ENCODE data around the gene HS3ST1. TPM values are rescaled to one million over a fixed set of nuclear protein-coding genes. Genes with fewer than 3 reads are reported as not detected.

The HS3ST1 gene
- total and polyA plus RNA-seq, 5 donors from 2014 or later: 0.08 TPM; not detected in 4

DNA sequence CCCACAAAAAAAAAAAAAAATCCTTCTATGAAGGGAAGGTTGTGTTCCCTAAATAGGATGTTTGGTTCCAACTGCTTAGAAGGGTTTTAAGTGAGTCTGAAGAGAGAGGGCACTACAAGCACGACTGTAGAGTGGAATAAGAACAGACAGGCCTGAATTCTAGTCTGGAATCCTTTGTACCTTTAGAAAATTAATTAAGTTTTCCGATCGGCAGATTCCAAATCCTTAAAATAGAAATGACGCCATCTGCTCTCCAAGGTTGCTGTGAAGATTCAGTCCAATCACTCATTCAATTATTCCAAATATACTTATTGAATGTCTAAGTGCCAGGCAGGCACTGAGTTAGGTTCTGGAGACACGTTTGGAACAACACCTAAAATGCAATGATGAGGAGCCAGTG is 3.8 kb downstream of the HS3ST1 start:
- H3K27me3 ChIP-seq (ENCODE audit: control insufficient read depth, insufficient read depth, low read length): no peaks in the 10 kb centered on the region
- H3K27ac ChIP-seq (ENCODE audit: insufficient read depth, low read length, poor library complexity, severe bottlenecking): no peak overlapping the region
- DNase-seq (no peak), ATAC-seq (ENCODE audit: low read depth in 2 of 2) (no peak)
- Mint-ChIP-seq H3K36me3 (no peaks in the 10 kb centered on the region), H3K27ac (no peak overlapping the region), H3K9me3 (no peaks in the 10 kb centered on the region), H3K4me3 (no peak overlapping the region), H3K27me3 (peaks cover 36% of the 10 kb centered on the region), H3K4me1 (peaks cover 0 to 18% (median 7%) of the 10 kb centered on the region in 4 donors)
- H3K4me3 ChIP-seq (ENCODE audit: low read depth, low read length): no peak overlapping the region
- no peaks in the 10 kb centered on the region for H3K36me3 ChIP-seq (ENCODE audit: control insufficient read depth, insufficient read depth, low read length)
- H3K9me3 ChIP-seq (ENCODE audit: control insufficient read depth in 2 of 2, low read length in 2 of 2): no peaks in the 10 kb centered on the region
- H3K4me1 ChIP-seq (ENCODE audit: control insufficient read depth, insufficient read depth, low read length, poor library complexity, severe bottlenecking): peaks cover 20% of the 10 kb centered on the region

DNA sequence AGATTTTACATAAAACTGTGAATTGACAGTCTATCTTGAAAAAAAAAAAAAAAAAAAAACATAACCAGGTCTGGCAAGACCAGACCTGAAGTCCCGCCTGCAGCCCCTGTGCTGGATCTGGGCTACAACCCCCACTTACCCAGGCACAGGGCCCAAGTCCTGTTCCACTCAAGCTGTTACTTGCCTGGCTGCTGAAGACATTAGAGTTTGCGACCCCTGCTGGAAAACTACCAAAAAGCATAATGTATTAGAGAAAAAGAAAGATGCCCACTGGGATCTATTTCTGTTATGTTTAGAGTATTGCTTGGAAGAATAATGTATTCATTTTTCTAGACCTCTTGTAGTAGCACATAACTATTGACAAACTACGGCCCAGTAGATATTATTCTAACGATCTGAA is 4.7 kb downstream of the HS3ST1 start:
- H3K27me3 ChIP-seq (ENCODE audit: control insufficient read depth, insufficient read depth, low read length): no peaks in the 10 kb centered on the region
- H3K27me3 Mint-ChIP-seq: peaks cover 28% of the 10 kb centered on the region
- DNase-seq: peak in 2 of 3 donors; percentile 18 to 50

GRCh38 chr4:11423465-11423864 is 5.2 kb downstream of the HS3ST1 start:
- Mint-ChIP-seq H3K4me3 (no peak overlapping the region), H3K4me1 (peaks cover 0 to 16% (median 7%) of the 10 kb centered on the region in 4 donors), H3K27me3 (peaks cover 25% of the 10 kb centered on the region), H3K27ac (peak overlapping the region in 1 of 3 donors; percentile 7), H3K36me3 (no peaks in the 10 kb centered on the region), H3K9me3 (no peaks in the 10 kb centered on the region)
- Histone ChIP-seq H3K4me3 (ENCODE audit: low read depth, low read length) (no peak overlapping the region), H3K9me3 (ENCODE audit: control insufficient read depth in 2 of 2, low read length in 2 of 2) (no peaks in the 10 kb centered on the region), H3K36me3 (ENCODE audit: control insufficient read depth, insufficient read depth, low read length) (no peaks in the 10 kb centered on the region), H3K27me3 (ENCODE audit: control insufficient read depth, insufficient read depth, low read length) (no peaks in the 10 kb centered on the region), H3K4me1 (ENCODE audit: control insufficient read depth, insufficient read depth, low read length, poor library complexity, severe bottlenecking) (peaks cover 12% of the 10 kb centered on the region), H3K27ac (ENCODE audit: insufficient read depth, low read length, poor library complexity, severe bottlenecking) (no peak overlapping the region)
- ATAC-seq (ENCODE audit: low read depth in 2 of 2) (no peak), DNase-seq (no peak)

More for the DNA sequence above, 4.7 kb downstream of the HS3ST1 start:
- peaks cover 0 to 16% (median 7%) of the 10 kb centered on the region in 4 donors for H3K4me1 Mint-ChIP-seq
- H3K4me3 Mint-ChIP-seq: no peak overlapping the region
- no peaks in the 10 kb centered on the region for H3K9me3 Mint-ChIP-seq
- H3K27ac Mint-ChIP-seq: no peak overlapping the region
- ATAC-seq (ENCODE audit: low read depth in 2 of 2): no peak
- no peak overlapping the region for H3K27ac ChIP-seq (ENCODE audit: insufficient read depth, low read length, poor library complexity, severe bottlenecking)
- no peaks in the 10 kb centered on the region for H3K9me3 ChIP-seq (ENCODE audit: control insufficient read depth in 2 of 2, low read length in 2 of 2)
- peaks cover 17% of the 10 kb centered on the region for H3K4me1 ChIP-seq (ENCODE audit: control insufficient read depth, insufficient read depth, low read length, poor library complexity, severe bottlenecking)
- no peaks in the 10 kb centered on the region for H3K36me3 Mint-ChIP-seq
- no peak overlapping the region for H3K4me3 ChIP-seq (ENCODE audit: low read depth, low read length)
- H3K36me3 ChIP-seq (ENCODE audit: control insufficient read depth, insufficient read depth, low read length): no peaks in the 10 kb centered on the region

DNA sequence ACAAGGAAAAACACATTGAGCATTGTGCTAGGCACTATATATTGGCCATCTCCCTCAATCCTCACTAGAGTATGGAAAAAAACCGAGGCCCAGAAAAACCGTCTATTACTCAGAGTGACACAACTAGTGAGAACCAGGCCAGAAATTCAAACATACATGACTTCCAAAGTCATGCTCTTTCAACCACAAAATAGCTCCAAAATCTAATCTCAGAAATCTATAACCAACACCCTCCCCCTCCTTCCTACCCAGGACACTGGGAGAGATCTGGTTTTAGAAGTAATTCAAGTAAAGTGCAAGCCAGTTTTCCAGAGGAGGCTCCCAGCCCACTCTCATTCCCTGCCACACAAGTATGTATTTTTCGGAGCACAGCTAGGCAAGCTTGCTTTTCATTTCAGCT is 7.6 kb downstream of the HS3ST1 start:
- Histone ChIP-seq H3K27me3 (ENCODE audit: control insufficient read depth, insufficient read depth, low read length) (no peaks in the 10 kb centered on the region), H3K27ac (ENCODE audit: insufficient read depth, low read length, poor library complexity, severe bottlenecking) (no peak overlapping the region), H3K4me3 (ENCODE audit: low read depth, low read length) (no peak overlapping the region), H3K4me1 (ENCODE audit: control insufficient read depth, insufficient read depth, low read length, poor library complexity, severe bottlenecking) (no peaks in the 10 kb centered on the region), H3K36me3 (ENCODE audit: control insufficient read depth, insufficient read depth, low read length) (no peaks in the 10 kb centered on the region), H3K9me3 (ENCODE audit: control insufficient read depth in 2 of 2, low read length in 2 of 2) (no peaks in the 10 kb centered on the region)
- no peaks in the 10 kb centered on the region for H3K9me3 Mint-ChIP-seq
- no peak for DNase-seq
- peaks cover 0 to 5% (median 0%) of the 10 kb centered on the region in 4 donors for H3K4me1 Mint-ChIP-seq
- H3K36me3 Mint-ChIP-seq: no peaks in the 10 kb centered on the region
- H3K27ac Mint-ChIP-seq: no peak overlapping the region
- H3K27me3 Mint-ChIP-seq: peaks cover 7% of the 10 kb centered on the region
- H3K4me3 Mint-ChIP-seq: no peak overlapping the region
- no peak for ATAC-seq (ENCODE audit: low read depth in 2 of 2)

DNA sequence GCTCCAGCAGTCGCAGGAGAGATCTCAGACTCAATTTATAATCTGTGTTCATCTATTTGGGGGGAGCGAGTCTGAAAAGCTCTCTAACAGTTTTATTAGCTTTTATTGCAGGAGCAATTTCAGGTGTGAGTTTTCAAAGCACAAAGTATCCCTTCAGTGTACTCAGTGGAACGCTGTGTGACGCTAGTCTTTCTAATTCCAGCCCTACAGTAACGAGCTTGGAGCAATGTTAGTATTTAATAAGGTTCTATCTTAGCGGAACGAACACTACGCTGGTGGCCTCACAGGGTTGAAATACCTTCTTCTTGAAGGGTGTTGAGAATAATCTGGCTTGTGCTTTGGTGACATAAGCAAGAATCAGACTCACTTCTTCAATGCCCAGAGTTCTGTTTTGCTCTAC is 8.4 kb downstream of the HS3ST1 start:
- no peak overlapping the region for H3K27ac Mint-ChIP-seq
- no peak overlapping the region for H3K4me3 ChIP-seq (ENCODE audit: low read depth, low read length)
- no peaks in the 10 kb centered on the region for H3K36me3 ChIP-seq (ENCODE audit: control insufficient read depth, insufficient read depth, low read length)
- H3K9me3 Mint-ChIP-seq: no peaks in the 10 kb centered on the region
- H3K36me3 Mint-ChIP-seq: no peaks in the 10 kb centered on the region
- H3K4me1 Mint-ChIP-seq: peaks cover 0 to under 1% (median 0%) of the 10 kb centered on the region in 4 donors
- H3K27ac ChIP-seq (ENCODE audit: insufficient read depth, low read length, poor library complexity, severe bottlenecking): no peak overlapping the region
- H3K4me3 Mint-ChIP-seq: no peak overlapping the region
- no peaks in the 10 kb centered on the region for H3K9me3 ChIP-seq (ENCODE audit: control insufficient read depth in 2 of 2, low read length in 2 of 2)
- DNase-seq (no peak), ATAC-seq (ENCODE audit: low read depth in 2 of 2) (no peak)
- H3K4me1 ChIP-seq (ENCODE audit: control insufficient read depth, insufficient read depth, low read length, poor library complexity, severe bottlenecking): no peaks in the 10 kb centered on the region
- H3K27me3 ChIP-seq (ENCODE audit: control insufficient read depth, insufficient read depth, low read length): no peaks in the 10 kb centered on the region
- H3K27me3 Mint-ChIP-seq: peaks cover 7% of the 10 kb centered on the region

DNA sequence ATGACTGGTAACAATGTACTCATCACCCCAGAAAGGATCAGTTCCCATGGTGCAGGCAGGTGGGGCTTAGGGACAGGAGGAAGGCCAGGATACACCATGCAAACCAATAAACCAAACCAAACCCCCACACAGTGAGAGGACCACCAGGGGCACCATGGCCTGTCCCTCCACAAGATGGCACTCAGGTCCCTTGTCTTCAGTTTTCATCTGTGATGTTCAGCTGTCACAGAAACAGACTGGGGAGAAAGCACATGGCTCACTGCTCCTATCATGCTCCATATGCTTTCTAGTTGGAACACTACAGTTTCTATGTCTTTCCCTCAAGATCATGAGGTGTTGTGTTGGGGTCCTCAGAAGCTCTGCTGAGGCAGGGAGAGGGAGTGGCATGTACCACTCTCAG is 10.1 kb downstream of the HS3ST1 start:
- peak in 1 of 3 donors; percentile 5 for DNase-seq
- no peak overlapping the region for H3K4me3 Mint-ChIP-seq
- no peak overlapping the region for H3K27ac ChIP-seq (ENCODE audit: insufficient read depth, low read length, poor library complexity, severe bottlenecking)
- H3K4me1 ChIP-seq (ENCODE audit: control insufficient read depth, insufficient read depth, low read length, poor library complexity, severe bottlenecking): no peaks in the 10 kb centered on the region
- no peaks in the 10 kb centered on the region for H3K4me1 Mint-ChIP-seq
- no peaks in the 10 kb centered on the region for H3K27me3 Mint-ChIP-seq
- H3K27me3 ChIP-seq (ENCODE audit: control insufficient read depth, insufficient read depth, low read length): no peaks in the 10 kb centered on the region
- ATAC-seq (ENCODE audit: low read depth in 2 of 2): peak in 1 of 2 donors; percentile 22
- H3K27ac Mint-ChIP-seq: no peak overlapping the region
- H3K4me3 ChIP-seq (ENCODE audit: low read depth, low read length): no peak overlapping the region
- no peaks in the 10 kb centered on the region for H3K9me3 ChIP-seq (ENCODE audit: control insufficient read depth in 2 of 2, low read length in 2 of 2)
- no peaks in the 10 kb centered on the region for H3K36me3 ChIP-seq (ENCODE audit: control insufficient read depth, insufficient read depth, low read length)
- H3K9me3 Mint-ChIP-seq: no peaks in the 10 kb centered on the region
- no peaks in the 10 kb centered on the region for H3K36me3 Mint-ChIP-seq

DNA sequence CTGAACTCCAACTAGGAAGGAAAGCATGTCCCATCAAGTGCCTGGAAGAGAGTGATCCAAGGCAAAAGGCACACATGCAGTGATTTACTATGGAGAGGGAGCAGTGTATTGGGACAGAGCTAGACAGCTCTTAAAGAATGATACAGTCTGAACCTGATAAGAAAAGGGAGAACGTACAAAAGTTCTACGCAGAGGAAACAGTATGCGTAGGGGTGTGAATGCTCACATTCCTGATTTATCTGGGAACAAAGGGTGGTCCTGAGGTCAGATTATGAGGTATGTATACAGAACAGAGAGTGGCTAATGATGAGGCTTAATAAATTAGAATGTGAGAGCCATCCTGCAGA is 12.0 kb downstream of the HS3ST1 start:
- ATAC-seq (ENCODE audit: low read depth in 2 of 2): no peak
- Histone ChIP-seq H3K9me3 (ENCODE audit: control insufficient read depth in 2 of 2, low read length in 2 of 2) (no peaks in the 10 kb centered on the region), H3K27me3 (ENCODE audit: control insufficient read depth, insufficient read depth, low read length) (no peaks in the 10 kb centered on the region), H3K27ac (ENCODE audit: insufficient read depth, low read length, poor library complexity, severe bottlenecking) (no peak overlapping the region), H3K4me1 (ENCODE audit: control insufficient read depth, insufficient read depth, low read length, poor library complexity, severe bottlenecking) (no peaks in the 10 kb centered on the region), H3K36me3 (ENCODE audit: control insufficient read depth, insufficient read depth, low read length) (no peaks in the 10 kb centered on the region), H3K4me3 (ENCODE audit: low read depth, low read length) (no peak overlapping the region)
- no peaks in the 10 kb centered on the region for H3K36me3 Mint-ChIP-seq
- H3K9me3 Mint-ChIP-seq: no peaks in the 10 kb centered on the region
- no peak overlapping the region for H3K4me3 Mint-ChIP-seq
- no peak for DNase-seq
- no peaks in the 10 kb centered on the region for H3K4me1 Mint-ChIP-seq
- H3K27me3 Mint-ChIP-seq: no peaks in the 10 kb centered on the region
- H3K27ac Mint-ChIP-seq: no peak overlapping the region

DNA sequence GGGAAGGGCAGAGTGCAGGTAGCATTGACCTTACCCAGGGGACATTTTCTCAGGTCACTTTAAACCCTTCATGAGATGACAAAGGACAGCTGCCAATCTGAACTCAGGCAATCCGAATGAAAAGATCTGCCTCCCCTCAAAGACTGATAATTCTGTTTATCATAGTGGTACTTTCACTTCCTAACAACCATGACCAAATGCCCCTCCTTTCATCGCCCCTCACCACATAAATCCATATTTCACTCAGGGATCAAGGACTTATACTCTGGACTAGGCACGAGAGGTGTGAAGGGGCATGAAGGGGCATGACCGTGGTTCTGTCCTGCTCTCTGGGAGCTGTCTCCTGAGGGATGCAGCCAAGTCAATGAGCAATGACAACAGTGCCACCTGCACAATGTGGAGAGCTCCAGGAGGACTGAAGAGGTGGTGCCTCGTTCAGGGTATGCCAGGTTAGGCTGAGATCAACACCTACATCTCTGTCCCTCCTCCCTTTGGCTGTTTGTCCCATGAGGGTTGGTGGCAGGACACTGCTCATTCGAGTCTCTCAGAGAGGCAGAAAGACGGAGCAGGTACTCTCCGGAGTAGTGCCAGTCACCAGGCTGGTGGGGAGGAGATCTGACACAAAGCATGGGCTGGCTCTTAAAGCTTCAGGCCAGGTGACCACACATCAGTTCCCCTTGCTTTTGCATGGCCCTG is 12.5 kb downstream of the HS3ST1 start:
- H3K27me3 Mint-ChIP-seq: no peaks in the 10 kb centered on the region
- ATAC-seq (ENCODE audit: low read depth in 2 of 2) (peak in 1 of 2 donors; percentile 24), DNase-seq (no peak)
- H3K27ac ChIP-seq (ENCODE audit: insufficient read depth, low read length, poor library complexity, severe bottlenecking): no peak overlapping the region
- H3K4me3 Mint-ChIP-seq: no peak overlapping the region
- no peak overlapping the region for H3K4me3 ChIP-seq (ENCODE audit: low read depth, low read length)
- H3K36me3 Mint-ChIP-seq: no peaks in the 10 kb centered on the region
- H3K4me1 Mint-ChIP-seq: no peaks in the 10 kb centered on the region
- H3K9me3 Mint-ChIP-seq: no peaks in the 10 kb centered on the region
- no peak overlapping the region for H3K27ac Mint-ChIP-seq
- H3K36me3 ChIP-seq (ENCODE audit: control insufficient read depth, insufficient read depth, low read length): no peaks in the 10 kb centered on the region
- H3K4me1 ChIP-seq (ENCODE audit: control insufficient read depth, insufficient read depth, low read length, poor library complexity, severe bottlenecking): no peaks in the 10 kb centered on the region
- H3K9me3 ChIP-seq (ENCODE audit: control insufficient read depth in 2 of 2, low read length in 2 of 2): no peaks in the 10 kb centered on the region
- H3K27me3 ChIP-seq (ENCODE audit: control insufficient read depth, insufficient read depth, low read length): no peaks in the 10 kb centered on the region
